ENCODE results near the gene SIGLEC7.

- TF ChIP-seq CTCF (conservative IDR thresholded peaks at IDR 0.05; ENCODE audit: low read depth, low read length), result no peak
- no peak for TF ChIP-seq EZH2 (IDR thresholded peaks at IDR 0.05; ENCODE audit: low read length, unreplicated experiment)
Observed at GRCh38 chr19:51161867-51162496, 19.9 kb downstream of the SIGLEC7 start.

Measured in PC-3 (cell line).